ENCODE measurements around the gene ASB16. TPM values are rescaled to one million over a fixed set of nuclear protein-coding genes. Genes with fewer than 3 reads are reported as not detected.

ASB16 gene
- total RNA-seq, 1 experiment from 2014 or later: 0.11 TPM

DNA sequence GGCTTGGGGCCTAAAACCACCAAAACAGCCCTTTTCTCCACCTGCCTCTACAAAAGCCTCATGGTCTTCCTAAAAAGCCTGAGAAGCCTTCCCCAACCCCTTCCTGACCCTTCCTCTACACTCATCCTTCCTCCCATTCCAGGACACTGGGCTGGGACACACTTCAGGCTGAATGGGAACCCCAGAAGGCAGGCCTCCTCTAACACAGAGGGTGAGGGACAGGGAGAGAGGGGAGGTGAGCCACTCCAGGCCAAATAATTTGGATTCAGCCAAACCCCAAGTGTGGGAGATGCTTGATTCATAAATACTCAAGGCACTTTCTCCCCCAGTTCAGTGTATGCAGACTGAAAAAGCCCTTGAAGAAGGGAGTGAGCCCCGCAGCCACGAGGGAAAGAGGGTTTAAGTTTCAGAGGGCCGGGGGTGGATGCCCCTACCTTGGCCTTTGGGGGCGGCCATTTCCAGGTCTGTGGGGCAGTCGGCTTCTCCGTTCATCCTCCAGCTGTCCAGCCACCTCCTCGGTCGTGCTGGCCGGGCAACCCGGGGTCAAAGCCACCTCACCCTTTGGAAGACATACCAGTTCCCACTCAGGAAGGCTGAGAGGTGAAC is 47.3 kb downstream of the ASB16 start:
- Mint-ChIP-seq H3K36me3 (peaks cover 40% of the 10 kb centered on the region), H3K4me1 (peaks cover 19% of the 10 kb centered on the region), H3K27ac (peak overlapping the region; percentile 91), H3K9me3 (no peaks in the 10 kb centered on the region), H3K4me3 (peak overlapping the region; percentile 82), H3K27me3 (ENCODE audit: low read depth) (no peaks in the 10 kb centered on the region)
- ChIA-PET CTCF (interaction anchor here (0.6 to 4.7 kb wide), 24 partner anchors 8 to 385 kb away, joined by 3 to 73 read pairs (median 4); partner anchors contain the start of genes ATXN7L3, GRN, RUNDC3A and SLC25A39), POLR2A (interaction anchor here (0.5 to 1.7 kb wide), 7 partner anchors 12 to 137 kb away, joined by 3 to 9 read pairs (median 3); no protein-coding TSS in a partner anchor)
- DNase-seq (ENCODE audit: low spot score) (no peak), ATAC-seq (no peak)
- TF ChIP-seq NFE2L1 (CRISPR knock-in tag; IDR thresholded peaks at IDR 0.05) (no peak), USF1 (CRISPR knock-in tag; IDR thresholded peaks at IDR 0.05) (no peak), RELA (CRISPR knock-in tag; IDR thresholded peaks at IDR 0.05; ENCODE audit: borderline replicate concordance) (no peak), NR2C2 (CRISPR knock-in tag; IDR thresholded peaks at IDR 0.05) (no peak)
- TF ChIP-seq, protein P1, sequence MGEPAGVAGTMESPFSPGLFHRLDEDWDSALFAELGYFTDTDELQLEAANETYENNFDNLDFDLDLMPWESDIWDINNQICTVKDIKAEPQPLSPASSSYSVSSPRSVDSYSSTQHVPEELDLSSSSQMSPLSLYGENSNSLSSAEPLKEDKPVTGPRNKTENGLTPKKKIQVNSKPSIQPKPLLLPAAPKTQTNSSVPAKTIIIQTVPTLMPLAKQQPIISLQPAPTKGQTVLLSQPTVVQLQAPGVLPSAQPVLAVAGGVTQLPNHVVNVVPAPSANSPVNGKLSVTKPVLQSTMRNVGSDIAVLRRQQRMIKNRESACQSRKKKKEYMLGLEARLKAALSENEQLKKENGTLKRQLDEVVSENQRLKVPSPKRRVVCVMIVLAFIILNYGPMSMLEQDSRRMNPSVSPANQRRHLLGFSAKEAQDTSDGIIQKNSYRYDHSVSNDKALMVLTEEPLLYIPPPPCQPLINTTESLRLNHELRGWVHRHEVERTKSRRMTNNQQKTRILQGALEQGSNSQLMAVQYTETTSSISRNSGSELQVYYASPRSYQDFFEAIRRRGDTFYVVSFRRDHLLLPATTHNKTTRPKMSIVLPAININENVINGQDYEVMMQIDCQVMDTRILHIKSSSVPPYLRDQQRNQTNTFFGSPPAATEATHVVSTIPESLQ (CRISPR knock-in tag; IDR thresholded peaks at IDR 0.05): no peak

- DNase-seq (ENCODE audit: low spot score) (peak; percentile 72), ATAC-seq (peak; percentile 30)
- Mint-ChIP-seq H3K27me3 (ENCODE audit: low read depth) (no peaks in the 10 kb centered on the region), H3K9me3 (no peaks in the 10 kb centered on the region), H3K4me1 (peaks cover 17% of the 10 kb centered on the region), H3K36me3 (peaks cover 39% of the 10 kb centered on the region), H3K4me3 (peak overlapping the region; percentile 82), H3K27ac (no peak overlapping the region)
- ChIA-PET CTCF (interaction anchor here (0.6 to 4.7 kb wide), 24 partner anchors 9 to 384 kb away, joined by 3 to 73 read pairs (median 4); partner anchors contain the start of genes ATXN7L3, GRN, RUNDC3A and SLC25A39), POLR2A (interaction anchor here (0.6 to 1.7 kb wide), 6 partner anchors 26 to 136 kb away, joined by 3 to 9 read pairs (median 3); partner anchors contain the start of gene TMUB2)
- TF ChIP-seq ZNF423 (CRISPR knock-in tag; IDR thresholded peaks at IDR 0.05): no peak
- TF ChIP-seq E2F5 (CRISPR knock-in tag; IDR thresholded peaks at IDR 0.05): 0 out of 2 replicates have a peak, but pooled peaks have one; percentile 42
- TF ChIP-seq EMX1 (CRISPR knock-in tag; IDR thresholded peaks at IDR 0.05): no peak
- TF ChIP-seq CTCF (IDR thresholded peaks at IDR 0.05): peak; percentile 26; the same call in 1 of the 2 replicates
- no peak for TF ChIP-seq CREB1 (CRISPR knock-in tag; IDR thresholded peaks at IDR 0.05)
- no peak for TF ChIP-seq RELA (CRISPR knock-in tag; IDR thresholded peaks at IDR 0.05; ENCODE audit: borderline replicate concordance)
- TF ChIP-seq MXD4 (CRISPR knock-in tag; IDR thresholded peaks at IDR 0.05; ENCODE audit: borderline replicate concordance): no peak
- TF ChIP-seq AR (CRISPR knock-in tag; IDR thresholded peaks at IDR 0.05): no peak
- TF ChIP-seq, protein P2, sequence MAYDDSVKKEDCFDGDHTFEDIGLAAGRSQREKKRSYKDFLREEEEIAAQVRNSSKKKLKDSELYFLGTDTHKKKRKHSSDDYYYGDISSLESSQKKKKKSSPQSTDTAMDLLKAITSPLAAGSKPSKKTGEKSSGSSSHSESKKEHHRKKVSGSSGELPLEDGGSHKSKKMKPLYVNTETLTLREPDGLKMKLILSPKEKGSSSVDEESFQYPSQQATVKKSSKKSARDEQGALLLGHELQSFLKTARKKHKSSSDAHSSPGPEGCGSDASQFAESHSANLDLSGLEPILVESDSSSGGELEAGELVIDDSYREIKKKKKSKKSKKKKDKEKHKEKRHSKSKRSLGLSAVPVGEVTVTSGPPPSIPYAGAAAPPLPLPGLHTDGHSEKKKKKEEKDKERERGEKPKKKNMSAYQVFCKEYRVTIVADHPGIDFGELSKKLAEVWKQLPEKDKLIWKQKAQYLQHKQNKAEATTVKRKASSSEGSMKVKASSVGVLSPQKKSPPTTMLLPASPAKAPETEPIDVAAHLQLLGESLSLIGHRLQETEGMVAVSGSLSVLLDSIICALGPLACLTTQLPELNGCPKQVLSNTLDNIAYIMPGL (CRISPR knock-in tag; IDR thresholded peaks at IDR 0.05): 0 out of 2 replicates have a peak, but pooled peaks have one; percentile 62
- peak; percentile 36; the same call in 1 of the 2 replicates for TF ChIP-seq USF2 (CRISPR knock-in tag; IDR thresholded peaks at IDR 0.05)
- TF ChIP-seq, protein P3, sequence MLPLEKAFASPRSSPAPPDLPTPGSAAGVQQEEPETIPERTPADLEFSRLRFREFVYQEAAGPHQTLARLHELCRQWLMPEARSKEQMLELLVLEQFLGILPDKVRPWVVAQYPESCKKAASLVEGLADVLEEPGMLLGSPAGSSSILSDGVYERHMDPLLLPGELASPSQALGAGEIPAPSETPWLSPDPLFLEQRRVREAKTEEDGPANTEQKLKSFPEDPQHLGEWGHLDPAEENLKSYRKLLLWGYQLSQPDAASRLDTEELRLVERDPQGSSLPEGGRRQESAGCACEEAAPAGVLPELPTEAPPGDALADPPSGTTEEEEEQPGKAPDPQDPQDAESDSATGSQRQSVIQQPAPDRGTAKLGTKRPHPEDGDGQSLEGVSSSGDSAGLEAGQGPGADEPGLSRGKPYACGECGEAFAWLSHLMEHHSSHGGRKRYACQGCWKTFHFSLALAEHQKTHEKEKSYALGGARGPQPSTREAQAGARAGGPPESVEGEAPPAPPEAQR (CRISPR knock-in tag; IDR thresholded peaks at IDR 0.05): no peak
Observed at GRCh38 chr17:44218344-44219107, 48.0 kb downstream of the ASB16 start.
